CD4-positive, alpha-beta T cell (primary cell): ENCODE data around the gene NHSL2. TPM values are rescaled to one million over a fixed set of nuclear protein-coding genes. Genes with fewer than 3 reads are reported as not detected.

Experiments used
- ATAC-seq: fragments of 200-7000 bp; cut with Tn5 transposase; one replicate; pipeline ENCODE4 v1.10.0; 2022; ENCODE audit warnings: mild to moderate bottlenecking; ENCODE audit not compliant: poor library complexity
- CTCF ChIA-PET: fragments of 350-600 bp; sonication (Branson Sonifier 250); formaldehyde crosslinking; loops from one replicate; lab custom pipeline; 2021; ENCODE audit warnings: antibody characterized with exemption, inconsistent platforms; lab: Charles Lee
- POLR2A ChIA-PET: fragments of 350-600 bp; sonication (Branson Sonifier 250); formaldehyde crosslinking; loops from one replicate; lab custom pipeline; 2021; ENCODE audit warnings: antibody characterized with exemption, inconsistent platforms; lab: Charles Lee
- DNase-seq, 14 experiments: peaks; one replicate each; pipeline ENCODE4 v3.0.0-alpha.2; 2013 to 2020; ENCODE audit warnings: mixed read lengths in 2 of 14
- H3K27ac ChIP-seq, 2 donors: one replicate each; pipeline versions ENCODE4 v1.5.1 to v1.7.0; 2013; ENCODE audit warnings: low read length in 2 of 2, low read depth in 1 of 2, mild to moderate bottlenecking in 1 of 2
- H3K27me3 ChIP-seq, 2 experiments: 1 replicate in 1 of 2; 2 replicates in 1 of 2; pipeline versions ENCODE4 v1.6.1 to v1.7.0; 2013; ENCODE audit warnings: low read length in 2 of 2, control low read depth in 1 of 2, mild to moderate bottlenecking in 1 of 2, moderate library complexity in 1 of 2; ENCODE audit not compliant: insufficient read depth in 2 of 2, control insufficient read depth in 1 of 2
- H3K36me3 ChIP-seq: one replicate; pipeline ENCODE4 v1.6.1; 2013; ENCODE audit warnings: low read length, control low read depth; ENCODE audit not compliant: insufficient read depth
- H3K4me1 ChIP-seq: one replicate; pipeline ENCODE4 v1.6.1; 2013; ENCODE audit warnings: low read length, control low read depth; ENCODE audit not compliant: insufficient read depth
- H3K4me3 ChIP-seq: one replicate; pipeline ENCODE4 v1.5.1; 2013; ENCODE audit warnings: mild to moderate bottlenecking, low read length, moderate library complexity
- H3K9me3 ChIP-seq, 2 experiments: 1 replicate in 1 of 2; 2 replicates in 1 of 2; pipeline versions ENCODE4 v1.6.1 to v1.7.0; 2013; ENCODE audit warnings: low read length in 2 of 2, mild to moderate bottlenecking in 2 of 2, control low read depth in 1 of 2, moderate library complexity in 1 of 2; ENCODE audit not compliant: control insufficient read depth in 1 of 2, insufficient read depth in 1 of 2
- H3K27ac Mint-ChIP-seq: one replicate; pipeline ENCODE4 v1.8.0; 2020; ENCODE audit warnings: mixed read lengths
- H3K27me3 Mint-ChIP-seq: one replicate; pipeline ENCODE4 v1.8.0; 2021; ENCODE audit warnings: mixed read lengths
- H3K36me3 Mint-ChIP-seq: one replicate; pipeline ENCODE4 v1.8.0; 2021; ENCODE audit warnings: low read depth, mixed read lengths
- H3K4me1 Mint-ChIP-seq: one replicate; pipeline ENCODE4 v1.8.0; 2021; ENCODE audit warnings: low read depth, mixed read lengths
- H3K4me3 Mint-ChIP-seq: one replicate; pipeline ENCODE4 v1.8.0; 2020; ENCODE audit warnings: mild to moderate bottlenecking, mixed read lengths
- H3K9me3 Mint-ChIP-seq: one replicate; pipeline ENCODE4 v1.8.0; 2020; ENCODE audit warnings: mixed read lengths
- CTCF ChIP-seq: fragments of 200-600 bp; IDR thresholded peaks from one replicate; pipeline ENCODE4 v1.8.0; 2022; ENCODE audit warnings: antibody characterized with exemption, mild to moderate bottlenecking
- intact Hi-C, 2 experiments: fragments of 100-400 bp; cut with DNase I in 1 of 2; cut with micrococcal nuclease in 1 of 2; formaldehyde crosslinking; loops; one replicate each; pipeline versions ENCODE4 v1.15.1 to v1.9.0; 2023 to 2025; cut with DNase I, micrococcal nuclease
- total RNA-seq, 174 experiments: library from RNA in 2 of 174; stranded (reverse) in 2 of 174; gene quantifications; one replicate each; pipeline ENCODE4 v1.2.3 and lab custom pipeline; 2021 to 2026

NHSL2 gene
- total RNA-seq, 2 experiments from 2014 or later: 1.3 to 1.5 TPM

GRCh38 chrX:72117636-72118210 lies 207.1 kb downstream of the NHSL2 start:
- Mint-ChIP-seq H3K4me1 (peaks cover 18% of the 10 kb centered on the region), H3K9me3 (no peaks in the 10 kb centered on the region), H3K4me3 (no peak overlapping the region), H3K36me3 (no peaks in the 10 kb centered on the region), H3K27ac (no peak overlapping the region), H3K27me3 (no peaks in the 10 kb centered on the region)
- CTCF ChIA-PET: no interaction called here
- intact Hi-C loops: no loop called here
- H3K4me1 ChIP-seq: peaks cover 38% of the 10 kb centered on the region
- no peak for TF ChIP-seq CTCF
- POLR2A ChIA-PET: no interaction called here
- H3K36me3 ChIP-seq: no peaks in the 10 kb centered on the region
- DNase-seq (no peak), ATAC-seq (no peak)
- H3K27me3 ChIP-seq: no peaks in the 10 kb centered on the region
- no peak overlapping the region for H3K4me3 ChIP-seq
- no peaks in the 10 kb centered on the region for H3K9me3 ChIP-seq
- H3K27ac ChIP-seq: no peak overlapping the region

- ChIA-PET CTCF (interaction anchor here (1.4 to 1.6 kb wide), 2 partner anchors 99 to 103 kb away, joined by 3 to 5 read pairs; no protein-coding TSS in a partner anchor), POLR2A (interaction anchor here (0.9 to 1.2 kb wide), 4 partner anchors 12 to 103 kb away, joined by 3 to 4 read pairs (median 3); no protein-coding TSS in a partner anchor)
- no peak overlapping the region for H3K4me3 ChIP-seq
- H3K27me3 Mint-ChIP-seq: no peaks in the 10 kb centered on the region
- H3K27ac Mint-ChIP-seq: peak overlapping the region; percentile 84
- peaks cover 57% of the 10 kb centered on the region for H3K4me1 ChIP-seq
- no peak overlapping the region for H3K4me3 Mint-ChIP-seq
- H3K27me3 ChIP-seq: no peaks in the 10 kb centered on the region
- TF ChIP-seq CTCF: no peak
- H3K9me3 ChIP-seq: no peaks in the 10 kb centered on the region
- DNase-seq (no peak), ATAC-seq (no peak)
- intact Hi-C loops: loop anchor here in 1 of 2 experiments (1.0 kb wide), 1 partner anchor 21 kb away; no protein-coding TSS in a partner anchor
- no peaks in the 10 kb centered on the region for H3K36me3 Mint-ChIP-seq
- H3K27ac ChIP-seq: peak overlapping the region; percentile 46 to 68
- H3K4me1 Mint-ChIP-seq: peaks cover 38% of the 10 kb centered on the region
- H3K9me3 Mint-ChIP-seq: no peaks in the 10 kb centered on the region
- H3K36me3 ChIP-seq: no peaks in the 10 kb centered on the region
Observed at GRCh38 chrX:72120837-72121236, 210.2 kb downstream of the NHSL2 start.

- H3K27ac Mint-ChIP-seq: peak overlapping the region; percentile 84
- H3K9me3 ChIP-seq: no peaks in the 10 kb centered on the region
- H3K36me3 ChIP-seq: no peaks in the 10 kb centered on the region
- H3K27ac ChIP-seq: peak overlapping the region; percentile 46 to 68
- H3K4me3 ChIP-seq: peak overlapping the region; percentile 20
- H3K27me3 ChIP-seq: no peaks in the 10 kb centered on the region
- POLR2A ChIA-PET: interaction anchor here (0.9 to 1.2 kb wide), 3 partner anchors 11 to 103 kb away, joined by 3 to 4 read pairs (median 3); no protein-coding TSS in a partner anchor
- no peak for TF ChIP-seq CTCF
- peaks cover 40% of the 10 kb centered on the region for H3K4me1 Mint-ChIP-seq
- intact Hi-C loops: loop anchor here in 1 of 2 experiments (1.0 kb wide), 1 partner anchor 21 kb away; no protein-coding TSS in a partner anchor
- peak in 11 of 14 experiments; percentile 23 to 74 (median 42) for DNase-seq
- CTCF ChIA-PET: interaction anchor here (1.4 to 1.6 kb wide), 2 partner anchors 99 to 103 kb away, joined by 3 to 5 read pairs; no protein-coding TSS in a partner anchor
- peak; percentile 82 for ATAC-seq
- peaks cover 1% of the 10 kb centered on the region for H3K27me3 Mint-ChIP-seq
- H3K9me3 Mint-ChIP-seq: no peaks in the 10 kb centered on the region
- H3K4me1 ChIP-seq: peaks cover 62% of the 10 kb centered on the region
- H3K36me3 Mint-ChIP-seq: no peaks in the 10 kb centered on the region
- peak overlapping the region; percentile 20 for H3K4me3 Mint-ChIP-seq
Observed at GRCh38 chrX:72121383-72121782, 210.7 kb downstream of the NHSL2 start.
